Measurements from ENCODE around the gene TSPAN19. TPM values are rescaled to one million over a fixed set of nuclear protein-coding genes. Genes with fewer than 3 reads are reported as not detected.

TSPAN19 gene
- total RNA-seq, 1 donor from 2014 or later = 0.31 TPM

GRCh38 chr12:84986117-84986516, 50.0 kb downstream of the TSPAN19 start:
- no peaks in the 10 kb centered on the region for H3K36me3 Mint-ChIP-seq
- no peaks in the 10 kb centered on the region for H3K9me3 Mint-ChIP-seq
- DNase-seq (ENCODE audit: low spot score in 2 of 2, unreplicated experiment in 2 of 2) = no peak
- no peak overlapping the region for H3K27ac Mint-ChIP-seq
- TF ChIP-seq CTCF (IDR thresholded peaks at IDR 0.05; ENCODE audit: unreplicated experiment) = no peak
- H3K4me1 Mint-ChIP-seq = no peaks in the 10 kb centered on the region
- H3K4me3 Mint-ChIP-seq = no peak overlapping the region
- H3K27me3 Mint-ChIP-seq (ENCODE audit: low read depth) = no peaks in the 10 kb centered on the region

DNA sequence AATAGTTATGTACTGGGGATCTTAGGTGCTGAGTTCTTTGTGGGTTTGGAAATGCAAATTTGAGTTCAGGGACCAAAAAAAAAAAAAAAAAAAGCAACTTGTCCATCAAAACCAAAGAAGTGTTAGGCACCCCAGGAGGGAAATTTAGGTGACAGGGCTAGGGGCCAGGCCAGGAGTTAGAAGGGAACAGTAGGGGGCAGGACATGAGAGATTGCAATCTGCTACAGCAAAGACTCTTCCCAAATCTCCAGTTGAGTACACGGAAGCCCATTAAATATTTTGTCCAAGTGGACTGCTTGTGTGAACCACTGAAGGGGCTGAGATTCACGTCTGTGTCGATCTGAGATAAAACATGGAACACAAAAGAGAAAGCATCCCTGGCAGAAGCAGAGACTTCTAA, 52.8 kb downstream of the TSPAN19 start:
- no peaks in the 10 kb centered on the region for H3K9me3 Mint-ChIP-seq
- H3K27ac Mint-ChIP-seq = no peak overlapping the region
- H3K4me1 Mint-ChIP-seq = peaks cover 1% of the 10 kb centered on the region
- H3K27me3 Mint-ChIP-seq (ENCODE audit: low read depth) = no peaks in the 10 kb centered on the region
- no peak overlapping the region for H3K4me3 Mint-ChIP-seq
- DNase-seq (ENCODE audit: low spot score in 2 of 2, unreplicated experiment in 2 of 2) = no peak
- H3K36me3 Mint-ChIP-seq = no peaks in the 10 kb centered on the region
- no peak for TF ChIP-seq CTCF (IDR thresholded peaks at IDR 0.05; ENCODE audit: unreplicated experiment)

GRCh38 chr12:84982888-84983287, 53.2 kb downstream of the TSPAN19 start:
- Mint-ChIP-seq H3K4me1 (peaks cover 1% of the 10 kb centered on the region), H3K27me3 (ENCODE audit: low read depth) (no peaks in the 10 kb centered on the region), H3K9me3 (no peaks in the 10 kb centered on the region), H3K27ac (no peak overlapping the region), H3K4me3 (no peak overlapping the region), H3K36me3 (no peaks in the 10 kb centered on the region)
- no peak for TF ChIP-seq CTCF (IDR thresholded peaks at IDR 0.05; ENCODE audit: unreplicated experiment)
- no peak for DNase-seq (ENCODE audit: low spot score in 2 of 2, unreplicated experiment in 2 of 2)

GRCh38 chr12:84978921-84979320, 57.2 kb downstream of the TSPAN19 start:
- DNase-seq (ENCODE audit: low spot score in 2 of 2, unreplicated experiment in 2 of 2) = no peak
- Mint-ChIP-seq H3K4me1 (peaks cover 5% of the 10 kb centered on the region), H3K9me3 (no peaks in the 10 kb centered on the region), H3K4me3 (no peak overlapping the region), H3K27me3 (ENCODE audit: low read depth) (no peaks in the 10 kb centered on the region), H3K36me3 (no peaks in the 10 kb centered on the region), H3K27ac (no peak overlapping the region)
- no peak for TF ChIP-seq CTCF (IDR thresholded peaks at IDR 0.05; ENCODE audit: unreplicated experiment)

DNA sequence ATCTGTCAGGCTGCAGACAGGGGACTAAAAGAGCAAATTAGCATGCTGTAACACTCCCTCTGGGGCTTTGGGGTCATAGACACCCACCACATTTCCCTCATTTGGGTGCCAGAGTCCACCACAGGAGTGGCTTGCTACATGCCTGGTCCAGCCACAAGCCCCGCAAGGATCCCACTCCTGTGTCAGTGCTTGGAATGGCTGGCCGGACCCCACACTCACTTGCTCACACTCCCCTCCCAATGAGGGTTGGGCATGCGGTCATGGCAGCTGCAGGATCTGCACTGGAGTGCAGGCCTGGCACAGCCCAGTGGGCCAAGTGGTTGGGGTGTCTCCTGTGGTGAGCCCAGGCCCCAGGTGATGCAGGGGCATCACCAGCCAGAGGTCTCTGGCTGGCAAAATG, 59.9 kb downstream of the TSPAN19 start:
- no peak overlapping the region for H3K27ac Mint-ChIP-seq
- no peak overlapping the region for H3K4me3 Mint-ChIP-seq
- H3K4me1 Mint-ChIP-seq = peaks cover 6% of the 10 kb centered on the region
- no peaks in the 10 kb centered on the region for H3K27me3 Mint-ChIP-seq (ENCODE audit: low read depth)
- H3K36me3 Mint-ChIP-seq = no peaks in the 10 kb centered on the region
- no peak for TF ChIP-seq CTCF (IDR thresholded peaks at IDR 0.05; ENCODE audit: unreplicated experiment)
- no peak for DNase-seq (ENCODE audit: low spot score in 2 of 2, unreplicated experiment in 2 of 2)
- no peaks in the 10 kb centered on the region for H3K9me3 Mint-ChIP-seq

DNA sequence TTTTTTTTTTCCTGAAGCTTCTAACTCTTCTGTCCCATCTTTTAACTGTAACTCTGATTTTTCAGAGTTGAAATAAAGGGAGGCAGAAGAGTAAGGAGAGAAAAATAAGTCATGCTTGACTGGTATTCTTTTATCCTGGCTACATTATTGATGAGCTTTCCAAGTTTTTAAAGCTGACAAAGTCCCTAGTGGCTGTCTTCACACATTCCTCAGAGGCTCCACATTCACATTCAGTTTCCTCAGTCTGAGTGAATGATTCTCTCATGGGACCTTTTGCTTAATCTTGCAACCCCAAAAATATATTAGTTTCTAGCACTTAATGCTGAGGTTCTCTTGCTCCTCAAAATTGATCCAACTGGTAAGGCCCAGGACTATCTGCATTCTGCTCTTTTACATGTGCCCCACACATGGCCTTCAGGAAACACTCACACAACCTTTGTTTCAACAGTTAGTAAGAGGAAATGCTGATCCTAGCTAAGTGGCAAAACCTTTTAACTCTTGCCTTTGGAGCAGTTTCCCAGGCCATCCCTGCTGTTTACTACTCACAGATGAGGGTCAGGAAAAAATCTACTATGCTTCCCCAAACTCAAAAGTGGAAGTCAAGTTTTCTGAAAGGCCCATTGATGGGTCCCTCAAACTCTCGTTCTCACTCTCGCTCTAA, 61.8 kb downstream of the TSPAN19 start:
- H3K27ac Mint-ChIP-seq = no peak overlapping the region
- H3K9me3 Mint-ChIP-seq = no peaks in the 10 kb centered on the region
- no peak for TF ChIP-seq CTCF (IDR thresholded peaks at IDR 0.05; ENCODE audit: unreplicated experiment)
- no peaks in the 10 kb centered on the region for H3K36me3 Mint-ChIP-seq
- H3K4me3 Mint-ChIP-seq = no peak overlapping the region
- H3K4me1 Mint-ChIP-seq = peaks cover 6% of the 10 kb centered on the region
- no peaks in the 10 kb centered on the region for H3K27me3 Mint-ChIP-seq (ENCODE audit: low read depth)
- DNase-seq (ENCODE audit: low spot score in 2 of 2, unreplicated experiment in 2 of 2) = no peak
